Upper lobe of right lung (tissue), 1 donor: ENCODE measurements around the gene ZNF646. TPM values are rescaled to one million over a fixed set of nuclear protein-coding genes. Genes with fewer than 3 reads are reported as not detected.

ENCODE experiments used
- ATAC-seq: fragments of 200-7000 bp; cut with Tn5 transposase; one replicate; pipeline ENCODE4 v1.9.1; 2020; ENCODE audit warnings: mild to moderate bottlenecking, moderate library complexity
- DNase-seq: peaks from one replicate; pipeline ENCODE4 v3.0.0-alpha.2; 2020
- H3K27ac ChIP-seq: fragments of 200-600 bp; one replicate; pipeline ENCODE4 v1.8.0; 2022
- H3K27me3 ChIP-seq: fragments of 200-600 bp; one replicate; pipeline ENCODE4 v1.8.0; 2022; ENCODE audit warnings: mild to moderate bottlenecking
- H3K36me3 ChIP-seq: fragments of 200-600 bp; one replicate; pipeline ENCODE4 v1.8.0; 2022
- H3K4me1 ChIP-seq: fragments of 200-600 bp; one replicate; pipeline ENCODE4 v1.8.0; 2022
- H3K4me3 ChIP-seq: fragments of 200-600 bp; one replicate; pipeline ENCODE4 v1.8.0; 2022; ENCODE audit warnings: mild to moderate bottlenecking
- H3K9me3 ChIP-seq: fragments of 200-600 bp; one replicate; pipeline ENCODE4 v1.8.0; 2022
- CTCF ChIP-seq: fragments of 200-600 bp; IDR thresholded peaks from one replicate; pipeline ENCODE4 v1.8.0; 2022; ENCODE audit warnings: antibody characterized with exemption
- intact Hi-C: fragments of 100-400 bp; cut with DNase I; formaldehyde crosslinking; loops from one replicate; pipeline ENCODE4 v1.11.0; 2022
- total RNA-seq: library from RNA; stranded (reverse); fragmentation: NEBNext Ultra II Directional; extraction: Animal tissue kit (Norgen Biotek cat#: 25700); gene quantifications from one replicate; pipeline ENCODE4 v1.2.1, GENCODE V29; 2021
- donor health status: DM: no; HTN: yes; CAD: no; lungs with severe emphysema.

Gene ZNF646
- total RNA-seq, 1 donor from 2014 or later: 20.6 TPM

- intact Hi-C loops: no loop called here
- Histone ChIP-seq H3K36me3 (peaks cover 30% of the 10 kb centered on the region), H3K4me3 (no peak overlapping the region), H3K27ac (no peak overlapping the region), H3K9me3 (no peaks in the 10 kb centered on the region), H3K4me1 (peaks cover 25% of the 10 kb centered on the region), H3K27me3 (no peaks in the 10 kb centered on the region)
- no peak for TF ChIP-seq CTCF
- no peak for DNase-seq
- no peak for ATAC-seq
These were observed 35.4 kb downstream of the ZNF646 start for GRCh38 chr16:31109622-31110021.

- Histone ChIP-seq H3K36me3 (peaks cover 30% of the 10 kb centered on the region), H3K4me3 (no peak overlapping the region), H3K9me3 (no peaks in the 10 kb centered on the region), H3K27ac (no peak overlapping the region), H3K27me3 (no peaks in the 10 kb centered on the region), H3K4me1 (peaks cover 26% of the 10 kb centered on the region)
- intact Hi-C loops: no loop called here
- ATAC-seq (no peak), DNase-seq (no peak)
- no peak for TF ChIP-seq CTCF
These were observed 36.1 kb downstream of the ZNF646 start for GRCh38 chr16:31110106-31111034.

- Histone ChIP-seq H3K27me3 (no peaks in the 10 kb centered on the region), H3K9me3 (no peaks in the 10 kb centered on the region), H3K27ac (no peak overlapping the region), H3K4me1 (peaks cover 24% of the 10 kb centered on the region), H3K36me3 (peaks cover 30% of the 10 kb centered on the region), H3K4me3 (no peak overlapping the region)
- no peak for ATAC-seq
- intact Hi-C loops: no loop called here
- TF ChIP-seq CTCF: no peak
- no peak for DNase-seq
These were observed 37.8 kb downstream of the ZNF646 start for GRCh38 chr16:31111881-31112466.

- no peak for ATAC-seq
- H3K4me1 ChIP-seq: peaks cover 22% of the 10 kb centered on the region
These were observed 38.5 kb downstream of the ZNF646 start for GRCh38 chr16:31112711-31113110.

More at GRCh38 chr16:31112711-31113110, 38.5 kb downstream of the ZNF646 start:
- H3K9me3 ChIP-seq: no peaks in the 10 kb centered on the region
- TF ChIP-seq CTCF: no peak
- H3K27me3 ChIP-seq: no peaks in the 10 kb centered on the region
- intact Hi-C loops: no loop called here
- H3K27ac ChIP-seq: peak overlapping the region; percentile 27
- H3K4me3 ChIP-seq: no peak overlapping the region
- DNase-seq: no peak
- peaks cover 30% of the 10 kb centered on the region for H3K36me3 ChIP-seq
